GM21360 (cell line): ENCODE measurements around the gene EVL.

Source experiments
- ATAC-seq: cut with Tn5 transposase; IDR thresholded peaks from one replicate; pipeline ENCODE4 v1.9.1; 2021; ENCODE audit warnings: mild to moderate bottlenecking, moderate library complexity; ENCODE audit not compliant: unreplicated experiment

The EVL gene

DNA sequence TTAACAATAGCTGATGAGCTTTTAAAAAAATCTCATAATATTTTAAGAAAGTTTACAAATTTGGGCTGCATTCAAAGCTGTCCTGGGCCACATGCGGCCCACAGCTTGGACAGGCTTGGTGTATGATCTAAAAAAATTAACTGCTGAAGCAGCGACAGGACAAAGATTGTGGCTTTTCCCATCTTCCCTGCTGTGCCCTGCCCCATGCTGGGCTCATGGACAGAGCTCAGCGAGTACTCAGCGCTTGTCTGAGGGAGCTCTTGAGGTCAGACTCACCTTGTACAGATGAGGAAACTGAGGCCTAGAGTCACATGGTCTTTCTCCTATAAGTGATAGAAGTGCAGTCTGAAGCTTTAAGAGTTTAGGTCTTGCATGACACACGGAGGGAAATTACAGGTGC lies 15.0 kb downstream of the EVL start:
- no peak for ATAC-seq

- no peak for ATAC-seq
These were observed 16.9 kb downstream of the EVL start for GRCh38 chr14:100081997-100082625.

- ATAC-seq: no peak
These were observed 17.5 kb downstream of the EVL start for GRCh38 chr14:100082723-100083122.

DNA sequence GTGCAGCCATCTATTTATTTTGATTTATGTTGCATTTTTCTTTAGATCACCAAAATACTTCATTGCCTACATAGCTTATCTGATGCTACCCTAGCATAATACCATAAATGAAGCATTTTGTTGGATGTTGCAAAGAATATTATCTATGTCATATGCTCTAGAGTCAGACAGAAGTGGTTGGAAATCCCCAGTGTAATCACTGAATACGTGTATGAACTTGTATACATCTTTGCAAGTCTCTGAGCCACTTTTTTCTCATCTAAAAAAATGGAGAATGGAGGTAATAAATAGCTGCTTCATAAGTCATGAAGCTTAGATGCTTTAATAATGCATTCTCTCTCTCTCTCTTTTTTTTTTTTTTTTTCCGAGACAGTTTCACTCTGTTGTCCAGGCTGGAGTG lies 18.5 kb downstream of the EVL start:
- ATAC-seq: no peak

DNA sequence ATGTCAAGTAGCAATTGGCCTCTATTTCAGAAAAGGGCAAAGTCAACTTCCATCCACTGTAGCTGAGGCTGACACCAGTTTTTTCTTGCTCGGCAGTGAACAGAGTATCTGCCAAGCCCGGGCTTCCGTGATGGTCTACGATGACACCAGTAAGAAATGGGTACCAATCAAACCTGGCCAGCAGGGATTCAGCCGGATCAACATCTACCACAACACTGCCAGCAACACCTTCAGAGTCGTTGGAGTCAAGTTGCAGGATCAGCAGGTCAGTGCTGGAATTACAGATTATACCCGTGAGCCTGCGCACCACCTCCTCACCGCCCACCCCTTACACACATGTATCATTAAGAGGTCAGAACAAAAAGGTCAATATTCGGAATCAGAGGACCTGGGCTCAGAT lies 19.4 kb downstream of the EVL start:
- ATAC-seq: no peak

DNA sequence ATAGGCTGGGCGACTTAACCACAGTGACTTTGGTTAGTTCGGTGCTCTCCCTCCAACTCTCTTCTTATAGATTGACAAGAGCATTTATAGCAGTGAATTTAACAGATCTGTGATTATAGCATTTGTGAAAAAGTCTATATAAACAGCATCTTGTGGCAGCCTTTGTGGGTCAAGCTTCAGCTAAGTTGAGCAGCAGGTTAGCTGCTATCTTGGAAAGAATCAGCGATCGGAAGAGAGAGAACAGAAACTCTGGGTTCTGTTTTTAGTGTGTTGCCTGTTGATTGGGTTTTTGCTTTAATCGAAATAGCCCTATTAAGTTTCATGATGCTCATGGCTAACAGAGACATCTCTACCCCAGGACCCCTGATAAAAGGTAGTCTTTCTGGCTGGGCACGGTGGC lies 20.2 kb downstream of the EVL start:
- ATAC-seq: no peak

DNA sequence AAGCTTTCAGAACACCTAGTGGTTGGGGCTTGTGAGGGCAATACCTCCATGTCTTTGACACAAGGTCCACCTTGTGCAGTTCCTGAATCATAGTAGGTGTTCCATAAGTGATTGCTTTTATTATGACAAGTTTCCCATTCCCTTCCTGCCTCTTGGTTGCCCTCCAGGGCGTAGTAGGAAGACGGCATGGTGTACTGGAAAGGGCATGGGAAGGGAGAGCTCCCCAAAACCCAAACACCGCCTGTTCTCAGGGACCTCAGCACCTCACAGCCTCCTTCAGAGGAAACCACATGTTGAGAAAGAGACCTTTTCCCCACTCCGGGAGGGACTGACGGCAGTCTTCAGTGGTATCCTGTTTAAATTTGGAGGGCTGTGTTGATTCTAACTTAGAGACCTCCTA lies 21.1 kb downstream of the EVL start:
- ATAC-seq: no peak

GRCh38 chr14:100088226-100088625 lies 23.0 kb downstream of the EVL start:
- no peak for ATAC-seq

GRCh38 chr14:100091386-100091785 lies 26.2 kb downstream of the EVL start:
- no peak for ATAC-seq

DNA sequence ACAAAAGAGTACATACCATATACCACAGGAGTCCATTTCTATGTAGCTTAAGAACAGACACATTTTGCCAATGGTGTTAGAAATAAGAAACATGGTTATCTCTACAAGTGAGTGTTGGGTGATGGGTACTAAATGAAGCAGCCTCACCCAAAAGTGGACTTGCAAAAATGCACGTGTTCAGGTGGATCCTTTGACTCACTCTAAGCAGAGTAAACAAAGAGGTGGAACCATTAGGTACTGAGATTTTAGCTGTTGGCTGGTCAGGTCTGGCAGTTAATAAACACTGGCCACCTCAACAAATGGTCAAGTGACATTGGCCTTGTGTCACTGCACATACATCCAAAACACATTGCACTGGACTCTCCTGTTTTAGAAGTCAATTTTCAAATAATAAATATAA lies 27.6 kb downstream of the EVL start:
- ATAC-seq: no peak

- ATAC-seq: no peak
These were observed 28.1 kb downstream of the EVL start for GRCh38 chr14:100093319-100093718.

DNA sequence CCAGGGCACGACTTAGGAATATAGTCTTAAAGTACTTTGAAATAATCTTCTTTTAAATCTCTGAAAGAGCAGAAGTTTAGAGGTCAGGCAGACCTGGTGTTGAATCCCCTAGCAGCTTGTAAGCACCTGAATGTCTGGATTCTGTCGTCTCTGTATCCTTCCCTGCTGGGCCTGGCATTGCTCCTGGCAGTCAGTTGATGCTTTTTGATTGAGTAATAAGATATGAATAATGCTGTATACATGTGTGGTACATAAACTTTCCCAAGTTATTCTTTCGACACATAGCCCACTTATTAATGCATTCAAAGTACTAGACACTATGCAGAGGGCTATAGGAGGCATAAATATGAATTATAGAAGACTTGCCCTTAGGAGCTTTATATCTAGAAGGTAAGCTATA lies 31.4 kb downstream of the EVL start:
- no peak for ATAC-seq

GRCh38 chr14:100098171-100098570 lies 32.9 kb downstream of the EVL start:
- ATAC-seq: no peak

- ATAC-seq: no peak
These were observed 34.9 kb downstream of the EVL start for GRCh38 chr14:100100032-100100703.

- no peak for ATAC-seq
These were observed 37.0 kb downstream of the EVL start for GRCh38 chr14:100102156-100102785.

GRCh38 chr14:100103250-100104005 lies 38.2 kb downstream of the EVL start:
- no peak for ATAC-seq

GRCh38 chr14:100104006-100104352 lies 38.8 kb downstream of the EVL start:
- ATAC-seq: no peak

DNA sequence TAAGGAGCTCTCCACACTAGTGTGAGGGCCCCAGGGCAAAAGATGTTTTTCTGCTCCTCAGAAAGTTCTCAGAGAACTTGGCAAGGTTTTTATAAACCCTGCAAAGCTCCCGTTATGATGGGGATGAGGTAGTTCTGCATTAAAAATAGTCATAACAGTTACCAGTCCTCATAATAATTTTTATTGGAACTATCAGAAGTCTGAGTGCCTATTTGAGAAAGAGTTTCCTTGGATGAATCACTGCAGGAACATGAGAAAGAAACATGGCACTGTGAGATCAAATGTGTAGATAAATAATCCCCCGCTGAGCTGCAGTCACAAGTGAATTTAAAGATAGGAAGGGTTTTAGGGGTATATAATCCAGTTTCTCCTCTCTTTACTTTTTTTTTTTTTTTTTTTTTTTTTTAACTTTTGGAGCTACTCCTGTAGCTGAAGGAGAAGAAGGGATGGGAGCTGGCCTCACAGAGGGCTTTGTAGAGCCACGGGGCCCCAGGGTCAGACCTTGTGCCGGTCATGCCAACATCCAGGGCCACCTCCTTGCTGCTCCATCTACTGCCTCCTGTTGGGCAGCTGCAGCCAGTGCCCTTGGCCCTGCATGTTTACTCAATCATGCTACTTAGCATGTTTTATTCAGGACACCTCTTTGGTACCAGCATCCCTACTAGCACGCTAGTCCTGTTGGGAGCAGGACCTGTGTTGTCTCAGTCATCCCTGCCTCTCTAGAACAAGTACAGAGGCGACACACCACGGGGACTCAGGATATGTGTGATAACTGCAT lies 39.5 kb downstream of the EVL start:
- ATAC-seq: no peak

DNA sequence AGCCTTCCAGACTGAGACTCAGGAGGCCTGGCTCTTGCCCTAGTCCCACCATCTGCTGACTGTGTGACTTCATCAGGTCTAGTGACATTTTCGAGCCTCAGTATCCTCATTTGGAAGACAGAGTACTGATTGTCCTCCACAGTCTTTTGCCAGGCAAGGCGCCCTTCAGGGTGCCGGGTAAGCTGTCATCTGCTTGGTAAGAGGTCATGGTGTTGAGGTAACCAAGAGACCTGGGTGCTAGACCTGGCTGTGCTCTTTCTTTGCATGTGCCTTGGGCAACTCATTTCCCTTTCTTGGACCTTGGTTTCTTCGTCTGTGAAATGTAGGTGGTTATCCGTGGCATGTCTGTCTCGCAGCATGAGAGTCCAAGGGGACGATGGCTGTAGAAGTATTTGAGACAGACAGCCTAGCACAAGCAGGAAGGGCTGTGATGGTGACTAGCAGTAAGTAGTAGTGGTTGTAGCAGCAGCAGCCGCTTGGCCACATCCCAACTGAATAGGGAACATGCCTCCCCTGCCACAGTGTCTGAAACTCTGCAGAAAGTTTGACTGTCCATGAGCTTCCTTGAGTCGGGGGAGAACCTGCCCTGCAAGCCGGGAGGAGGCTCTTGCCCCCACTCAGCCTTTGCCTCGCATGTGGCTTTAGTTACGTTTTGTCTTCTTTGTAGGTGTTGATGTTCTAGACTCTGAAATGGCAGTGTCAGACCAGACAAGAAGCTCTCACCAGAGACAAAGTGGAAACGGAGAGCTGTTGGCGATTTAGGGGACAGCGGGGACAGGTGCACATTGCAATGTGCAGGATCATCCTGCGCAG lies 40.3 kb downstream of the EVL start:
- no peak for ATAC-seq
